Hepatic stellate cell (primary cell): Measurements from ENCODE around the gene TMEM88.
"Not testable (repeated sequence)": the region's sequence is repeated elsewhere in the genome, so short reads cannot be mapped to it uniquely, and the experiment has no call there.

Experiments used
- DNase-seq: peaks from one replicate; pipeline ENCODE4 v3.0.0; 2011; ENCODE audit warnings: low spot score

TMEM88 gene

DNA sequence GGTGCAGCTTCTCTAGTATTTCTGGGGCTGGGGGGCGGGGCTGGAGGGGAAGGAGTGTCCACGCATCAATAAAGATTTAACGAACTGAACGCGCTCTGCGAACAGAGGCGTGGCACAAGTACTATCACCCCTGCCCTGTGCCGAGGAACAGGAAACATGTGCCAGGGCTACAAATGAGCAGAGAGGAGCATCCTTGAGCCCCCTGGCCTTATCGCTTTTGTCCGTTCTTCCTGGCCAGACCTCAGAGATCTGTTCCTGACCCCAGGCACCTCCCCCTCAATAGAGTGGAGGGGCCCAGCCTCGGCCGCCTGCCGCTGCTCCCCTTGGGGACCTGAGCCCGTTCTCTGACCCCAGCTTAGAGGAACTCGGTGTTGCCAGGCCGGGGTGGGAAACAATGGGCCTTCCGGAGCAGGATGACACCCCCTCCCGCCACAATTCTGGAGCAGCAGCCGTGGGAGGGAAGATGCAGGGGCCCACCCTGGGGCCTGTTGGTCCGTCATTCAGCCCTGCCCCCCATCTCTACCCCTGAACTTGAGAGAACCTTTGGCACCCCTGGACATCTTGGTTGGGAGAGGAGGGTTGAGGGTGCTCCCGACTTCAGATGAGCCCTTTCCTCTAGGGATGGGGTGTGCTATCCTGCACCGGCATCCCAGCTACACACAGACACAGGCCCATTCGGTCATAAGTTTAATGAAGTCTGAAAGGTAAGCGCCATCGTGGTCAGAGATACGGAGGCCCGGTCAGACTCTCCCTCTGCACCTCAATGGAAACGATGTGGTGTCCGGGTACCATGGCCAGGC is 1.3 kb downstream of the TMEM88 start:
- no peak for DNase-seq

DNA sequence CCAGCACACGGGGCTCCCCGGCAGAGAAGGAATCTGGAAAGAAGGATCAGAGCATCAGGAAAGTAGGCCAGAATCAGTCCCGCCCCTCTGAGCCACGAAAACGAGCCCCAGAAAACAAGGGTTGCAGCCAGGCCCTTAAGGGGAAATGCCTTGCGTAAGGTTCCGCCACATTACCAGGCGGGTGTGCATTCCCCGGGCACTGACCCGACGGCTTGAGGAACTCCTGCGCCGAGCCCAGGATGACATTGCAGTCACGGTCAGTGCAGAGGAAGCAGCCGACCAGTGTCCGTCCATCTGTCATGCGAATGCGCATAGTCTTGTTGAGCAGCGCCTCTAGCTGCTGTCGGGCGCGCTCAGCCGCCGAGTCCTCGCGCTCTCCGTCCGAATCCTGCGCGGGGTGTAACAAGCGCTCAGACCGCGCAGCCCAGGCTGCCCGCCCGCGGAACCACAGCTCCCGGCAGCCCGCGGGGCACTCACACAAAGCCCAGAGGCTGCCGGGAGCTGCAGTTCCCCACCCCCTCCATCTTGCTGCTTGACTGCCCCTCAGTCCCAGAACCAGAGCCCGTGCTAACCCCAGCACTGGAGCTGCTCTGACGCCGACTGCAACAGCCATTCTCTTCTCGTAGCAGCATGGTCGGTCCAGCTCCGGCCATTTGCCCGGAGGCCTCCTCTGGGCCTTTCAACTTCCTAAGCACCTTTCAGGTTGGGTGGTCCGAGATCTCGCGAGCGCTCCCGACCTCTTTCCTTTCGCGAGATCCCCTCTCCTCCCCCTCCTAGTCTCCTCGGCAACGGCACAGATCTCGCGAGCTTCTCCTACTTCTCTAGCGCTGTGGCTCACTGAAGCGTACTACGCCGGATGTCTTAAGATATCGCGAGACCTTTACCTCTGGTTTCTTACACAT is 2.2 kb downstream of the TMEM88 start, which contains the start of gene NAA38:
Gene NAA38, minus strand, starts transcription at position 749 of the 902 bp plus-strand sequence. Its CDS starts 96 bp downstream, at position 653.
- DNase-seq, result peak; percentile 95

DNA sequence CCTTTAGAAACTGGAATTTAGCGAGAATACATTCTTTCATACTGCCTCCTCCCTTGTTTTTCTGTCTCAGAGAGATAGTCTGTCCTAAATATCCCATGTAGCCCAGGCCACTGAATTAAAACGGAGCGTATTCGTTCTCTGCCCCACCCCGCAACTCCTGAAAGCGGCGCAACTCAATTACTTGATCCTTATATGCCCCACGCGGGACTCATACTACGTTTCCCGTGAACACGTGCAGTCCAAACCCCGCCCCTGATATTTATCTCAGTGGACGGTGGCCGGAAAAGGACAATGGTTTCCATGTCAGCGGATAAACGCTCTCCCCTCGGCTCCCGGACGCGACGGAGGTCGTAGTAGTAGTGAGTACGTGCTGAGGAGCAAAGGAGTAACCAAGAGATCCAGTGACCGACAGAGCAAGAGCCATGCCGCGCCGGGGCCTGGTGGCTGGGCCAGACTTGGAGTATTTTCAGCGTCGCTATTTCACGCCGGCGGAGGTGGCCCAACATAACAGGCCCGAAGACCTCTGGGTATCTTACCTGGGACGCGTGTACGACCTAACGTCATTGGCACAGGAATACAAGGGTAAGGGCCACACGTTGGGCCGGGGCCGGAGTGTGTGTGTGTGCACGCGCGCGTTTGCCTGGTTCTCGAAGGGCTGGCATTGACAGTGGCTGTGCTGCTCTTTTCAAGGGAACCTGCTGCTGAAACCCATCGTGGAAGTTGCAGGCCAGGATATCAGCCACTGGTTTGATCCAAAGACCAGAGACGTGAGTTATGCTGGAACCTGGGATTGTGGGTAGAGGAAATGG is 3.1 kb downstream of the TMEM88 start, which contains the start of gene CYB5D1:
Gene CYB5D1, plus strand, starts transcription at position 291 of the 809 bp plus-strand sequence. Its CDS starts 132 bp downstream, at position 423.
- DNase-seq, result peak; percentile 75

DNA sequence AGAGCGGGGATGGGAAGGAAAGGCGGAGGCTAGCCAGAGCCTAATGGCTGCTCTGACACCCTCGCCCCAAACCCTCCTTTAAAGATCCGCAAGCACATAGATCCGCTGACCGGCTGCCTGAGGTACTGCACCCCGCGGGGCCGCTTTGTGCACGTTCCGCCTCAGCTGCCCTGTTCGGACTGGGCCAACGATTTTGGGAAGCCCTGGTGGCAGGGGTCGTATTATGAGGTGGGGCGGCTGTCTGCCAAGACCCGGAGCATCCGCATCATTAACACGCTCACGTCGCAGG is 3.6 kb downstream of the TMEM88 start:
- no peak for DNase-seq

DNA sequence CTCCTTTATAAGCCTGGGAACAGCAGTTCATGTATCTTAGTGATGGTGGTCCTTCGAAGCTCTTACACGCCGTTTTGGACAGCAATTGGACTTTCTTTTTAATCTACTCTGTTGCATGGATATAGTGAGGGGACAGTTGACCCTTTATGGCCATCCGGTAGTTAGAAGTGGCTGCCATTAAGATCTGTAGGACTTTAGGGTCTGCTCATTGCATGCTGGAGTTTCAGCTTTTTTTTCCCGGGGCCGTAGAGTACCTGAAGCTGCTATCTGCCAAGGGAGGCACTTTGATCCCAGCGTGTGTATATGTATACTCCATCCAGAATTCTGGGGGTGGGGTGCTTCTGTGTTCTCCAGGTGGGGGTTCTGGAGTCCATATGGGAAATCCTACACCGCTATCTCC is 4.2 kb downstream of the TMEM88 start:
- no peak for DNase-seq

DNA sequence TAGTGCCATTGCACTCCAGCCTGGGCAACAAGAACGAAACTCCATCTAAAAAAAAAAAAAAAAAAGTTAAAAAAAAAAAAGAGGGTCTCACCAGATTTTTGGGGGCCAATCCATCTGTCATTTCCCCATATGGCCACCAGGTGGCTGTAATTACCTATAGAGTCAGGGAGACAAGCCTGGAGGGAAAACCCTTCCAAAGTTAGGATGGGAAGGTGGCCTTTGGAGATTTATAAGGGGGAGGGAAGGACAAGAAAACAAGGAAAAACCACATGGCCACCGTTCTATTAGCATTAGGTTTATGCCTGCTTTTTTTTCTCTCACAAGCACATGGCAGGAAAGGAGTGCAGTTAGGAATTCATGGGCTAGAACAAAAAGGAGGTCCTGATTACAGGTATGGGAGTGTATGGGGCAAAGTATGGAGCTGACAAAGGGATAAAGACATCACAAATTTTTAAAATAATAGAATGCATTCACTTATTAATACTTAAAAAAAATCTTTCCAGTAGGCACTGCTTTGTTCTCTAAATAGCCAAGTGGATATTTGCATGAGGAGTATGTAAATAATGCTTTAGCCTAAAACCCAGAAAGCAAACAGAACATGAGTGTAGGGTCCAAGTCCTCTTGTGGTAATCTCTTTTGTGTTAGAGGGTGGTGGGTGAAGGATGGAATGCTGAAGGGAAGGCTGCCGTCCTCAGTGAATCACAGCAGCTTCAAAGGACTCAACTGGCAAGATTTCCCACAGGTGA is 8.0 kb downstream of the TMEM88 start:
- peak; percentile 55 for DNase-seq

DNA sequence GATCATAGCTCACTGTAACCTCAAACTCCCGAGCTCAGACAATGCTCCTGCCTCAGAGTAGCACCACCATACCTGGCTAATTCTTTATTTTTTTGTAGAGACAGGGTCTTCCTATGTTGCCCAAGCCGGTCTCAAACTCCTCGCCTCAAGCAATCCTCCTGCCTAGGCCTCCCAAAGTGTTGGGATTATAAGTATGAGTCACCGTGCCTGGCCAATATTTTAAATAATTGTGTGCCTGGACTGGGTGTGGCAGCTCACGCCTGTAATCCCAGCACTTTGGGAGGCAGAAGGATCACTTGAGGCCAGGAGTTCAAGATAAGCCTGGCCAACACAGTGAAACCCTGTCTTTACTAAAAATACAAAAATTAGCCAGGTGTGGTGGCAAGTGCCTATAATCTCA is 9.5 kb downstream of the TMEM88 start:
- DNase-seq, result not testable (repeated sequence)

DNA sequence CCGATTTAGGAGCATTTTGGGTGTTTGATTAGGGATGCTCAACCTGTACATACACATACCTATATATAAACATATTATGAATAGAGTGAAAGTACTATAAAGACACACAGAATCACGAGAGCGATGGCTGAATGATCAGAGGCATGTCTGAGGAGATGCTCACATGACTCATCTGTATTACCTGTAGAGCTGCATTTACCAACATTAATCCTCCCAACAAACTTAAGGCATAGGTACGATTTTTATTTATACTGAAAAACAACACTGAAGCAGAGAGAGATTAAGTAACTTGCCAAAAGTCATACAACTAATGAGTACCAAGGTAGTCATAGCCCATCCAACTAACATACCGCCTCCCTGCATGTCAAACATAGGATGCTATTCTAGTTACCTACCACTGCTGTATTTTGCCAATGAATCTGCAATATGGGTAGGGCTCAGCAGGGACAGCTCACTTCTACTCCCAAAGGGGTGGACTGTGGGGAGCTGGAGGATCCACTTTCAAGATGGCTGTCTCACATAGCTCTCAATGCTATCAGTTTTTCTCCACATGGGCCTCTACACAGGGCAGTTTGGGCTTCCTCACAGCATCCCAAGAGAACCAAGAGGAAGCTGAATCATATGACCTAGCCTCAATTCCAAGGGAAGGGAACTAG is 10.3 kb downstream of the TMEM88 start:
- no peak for DNase-seq

DNA sequence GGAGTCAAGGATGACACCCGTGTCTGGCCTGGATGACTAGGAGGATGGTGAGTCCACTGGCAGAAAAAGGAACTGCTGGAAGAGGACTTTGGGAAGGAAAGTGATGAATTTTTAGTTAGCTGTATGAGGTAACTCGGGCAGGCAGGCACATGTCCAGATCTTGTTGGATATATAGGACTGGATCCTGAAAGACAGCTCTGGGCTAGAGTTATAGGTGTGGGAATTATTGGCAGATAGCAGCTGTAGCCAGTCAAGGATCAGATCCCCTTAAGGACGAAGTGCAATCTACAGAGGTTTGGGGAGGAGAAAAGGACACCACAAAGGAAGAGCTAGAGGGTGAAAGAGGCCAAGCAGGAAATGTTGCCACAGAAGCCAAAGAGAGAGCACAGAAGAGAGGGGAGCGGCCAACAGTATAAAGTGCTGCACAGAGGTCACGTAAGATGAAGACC is 13.0 kb downstream of the TMEM88 start:
- DNase-seq, result no peak

DNA sequence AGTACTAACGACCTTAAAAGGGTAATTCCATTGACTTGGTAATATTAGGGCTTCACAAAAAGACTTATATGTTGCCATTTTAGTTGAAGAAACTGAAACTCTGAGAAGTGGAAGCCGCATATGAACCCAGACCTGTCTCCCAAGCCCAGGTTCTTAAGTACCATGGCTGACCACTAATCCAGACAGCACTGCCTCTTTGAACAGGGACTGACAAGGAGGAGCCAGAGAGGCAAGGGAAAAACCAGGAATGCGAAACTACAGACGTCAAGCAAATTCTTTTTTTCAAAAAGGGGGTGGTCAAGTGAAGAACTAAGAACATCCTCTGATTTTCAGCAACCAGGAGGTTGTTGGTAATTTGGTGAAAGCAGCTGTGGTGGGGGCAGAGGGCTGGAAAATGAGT is 18.2 kb downstream of the TMEM88 start:
- no peak for DNase-seq

DNA sequence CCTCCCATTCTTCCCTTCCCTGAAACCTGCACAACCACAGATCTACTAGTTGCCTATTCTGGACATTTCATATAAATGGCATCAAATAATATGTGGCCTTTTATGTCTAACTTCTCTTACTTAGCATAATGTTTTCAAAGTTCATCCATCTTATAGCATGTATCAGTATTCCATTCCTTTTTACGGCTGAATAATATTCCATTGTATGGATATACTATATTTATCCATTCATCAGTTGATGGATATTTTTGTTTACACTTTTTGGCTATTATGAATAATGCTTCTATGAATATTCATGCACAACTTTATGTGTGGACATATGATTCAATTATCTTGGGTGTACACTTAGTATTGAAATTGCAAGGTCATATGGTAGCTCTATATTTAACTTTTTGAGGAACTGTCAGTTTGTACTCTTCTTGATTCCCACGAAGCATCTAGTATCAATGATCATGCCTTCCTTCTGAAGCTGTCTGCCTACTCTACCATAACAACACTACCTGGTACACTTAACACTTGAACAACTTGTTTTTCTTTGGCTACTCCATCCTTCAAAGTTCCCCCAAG is 21.0 kb downstream of the TMEM88 start:
- DNase-seq, result no peak

DNA sequence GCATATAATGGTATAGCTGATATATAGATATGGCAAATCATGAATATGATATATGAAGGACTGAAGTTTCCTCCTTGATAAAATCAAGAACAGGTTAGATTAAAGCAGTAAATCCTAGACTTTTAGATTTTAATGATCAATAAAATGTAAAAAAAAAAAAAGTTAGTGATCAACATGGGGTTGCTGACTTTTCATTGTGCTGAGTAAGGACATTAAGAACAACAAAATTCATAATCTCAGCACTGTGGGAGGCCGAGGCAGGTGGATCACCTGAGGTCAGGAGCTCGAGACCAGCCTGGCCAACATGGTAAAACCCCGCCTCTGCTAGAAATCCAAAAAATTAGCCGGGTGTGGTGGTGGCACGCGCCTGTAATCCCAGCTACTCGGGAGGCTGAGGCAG is 23.4 kb downstream of the TMEM88 start:
- no peak for DNase-seq

DNA sequence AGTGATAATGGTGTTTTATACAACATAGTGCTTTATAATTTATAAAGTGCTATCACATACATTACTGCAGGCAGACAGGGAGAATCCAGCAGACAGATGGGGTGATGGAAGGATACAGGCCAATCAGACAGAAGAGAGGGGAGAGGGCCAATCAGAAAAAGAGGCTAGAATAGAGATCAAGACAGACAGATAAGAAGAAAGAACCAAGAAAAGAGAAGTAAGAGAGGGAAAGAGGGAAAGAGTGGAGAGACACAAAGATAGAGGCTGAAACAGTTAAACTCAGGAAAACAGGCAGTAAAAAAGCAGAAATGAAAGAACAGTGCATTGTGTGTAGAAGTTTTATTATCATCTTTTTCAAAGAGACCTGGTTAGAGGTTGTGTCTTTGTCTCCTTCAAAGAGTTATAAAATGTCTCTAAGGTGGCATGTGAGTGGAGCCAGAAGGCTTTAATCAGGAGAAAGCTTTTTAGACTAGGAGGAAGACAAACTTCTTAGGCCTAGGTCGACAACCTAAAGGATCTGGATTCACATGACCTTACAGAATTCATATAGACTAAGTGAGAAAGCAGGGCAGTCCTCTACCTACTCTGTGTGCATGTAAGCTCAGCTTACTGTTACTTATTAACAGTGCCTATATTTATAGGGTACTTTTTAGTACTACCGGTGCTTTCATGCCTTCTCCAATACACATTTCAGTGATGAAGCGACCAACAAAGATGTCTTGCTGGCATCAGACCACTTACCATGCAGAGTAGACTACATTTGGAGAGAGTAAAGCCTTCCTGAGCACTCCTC is 25.4 kb downstream of the TMEM88 start:
- DNase-seq, result no peak

DNA sequence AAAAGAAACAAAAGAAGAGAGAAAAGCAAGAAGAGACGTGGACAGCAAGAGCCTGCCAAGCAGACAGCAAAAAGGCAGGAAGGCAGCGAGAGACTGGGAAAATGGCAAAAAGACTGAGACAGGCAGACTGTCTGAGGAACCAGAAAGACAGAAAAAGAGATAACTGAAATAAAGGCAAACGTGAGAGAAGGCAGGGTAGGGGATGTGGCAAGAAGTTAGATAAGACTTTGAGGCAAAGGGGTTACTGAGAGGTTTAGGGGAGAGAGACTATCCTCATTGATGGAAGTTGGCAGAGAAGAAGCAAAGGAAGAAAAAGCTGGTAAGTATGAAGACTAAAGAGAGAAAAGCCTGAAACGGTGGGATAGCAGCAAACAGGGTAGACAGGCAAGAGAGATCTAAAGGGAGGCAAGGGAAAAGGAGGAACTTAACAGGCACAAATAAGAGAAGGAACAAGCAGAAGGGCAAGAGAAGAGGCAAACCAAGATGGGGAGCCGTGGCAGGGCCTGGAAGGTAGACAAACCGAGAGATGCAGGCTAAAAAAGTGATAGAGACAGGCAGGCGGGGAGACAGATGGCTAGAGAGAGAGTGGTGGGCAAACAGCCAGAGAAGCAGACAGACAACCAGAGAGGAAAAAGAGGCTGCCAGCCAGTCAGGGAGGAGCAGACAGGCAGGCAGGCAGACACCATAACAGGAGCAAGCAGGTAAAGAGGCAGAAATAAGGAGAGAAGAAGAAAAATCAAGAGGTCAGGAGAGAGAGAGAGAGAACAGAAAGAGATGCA is 26.6 kb downstream of the TMEM88 start:
- no peak for DNase-seq

DNA sequence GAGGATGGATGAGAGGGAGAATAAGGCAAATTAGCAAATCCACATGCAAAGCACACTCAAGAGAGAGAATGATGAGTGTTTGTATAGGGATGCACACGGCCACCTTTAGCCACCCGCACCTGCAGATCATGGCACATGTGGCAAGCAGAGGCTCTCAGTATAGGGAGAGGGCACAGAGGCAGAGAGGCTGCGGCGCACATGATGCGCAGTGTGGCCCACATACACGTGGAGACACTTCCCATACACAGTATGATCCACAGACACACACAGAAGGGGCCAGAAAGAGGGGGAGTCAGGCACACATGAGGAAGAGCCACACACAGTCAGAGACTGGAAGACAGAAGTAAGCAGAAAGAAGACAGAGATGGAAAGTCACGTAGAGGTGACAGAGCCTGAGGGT is 27.2 kb downstream of the TMEM88 start:
- no peak for DNase-seq

DNA sequence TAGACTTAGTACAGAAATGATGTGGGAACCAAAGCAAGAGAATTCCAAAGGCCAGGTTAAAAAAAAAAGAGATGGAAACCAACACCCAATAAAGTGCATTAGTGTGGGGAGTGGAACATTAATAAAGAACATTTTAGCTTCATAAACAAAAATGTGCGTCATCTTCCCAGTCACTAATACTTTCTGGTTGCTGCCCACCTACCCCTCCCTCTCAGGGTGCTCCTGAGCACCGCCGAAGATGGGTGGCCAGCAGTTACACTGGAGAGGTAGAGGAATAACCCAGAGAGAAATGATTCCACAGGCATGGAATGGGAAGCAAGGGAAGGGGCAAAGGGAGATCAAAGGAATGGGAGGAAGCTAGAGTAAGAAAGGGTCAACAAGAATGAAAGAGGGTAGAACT is 27.8 kb downstream of the TMEM88 start:
- no peak for DNase-seq

DNA sequence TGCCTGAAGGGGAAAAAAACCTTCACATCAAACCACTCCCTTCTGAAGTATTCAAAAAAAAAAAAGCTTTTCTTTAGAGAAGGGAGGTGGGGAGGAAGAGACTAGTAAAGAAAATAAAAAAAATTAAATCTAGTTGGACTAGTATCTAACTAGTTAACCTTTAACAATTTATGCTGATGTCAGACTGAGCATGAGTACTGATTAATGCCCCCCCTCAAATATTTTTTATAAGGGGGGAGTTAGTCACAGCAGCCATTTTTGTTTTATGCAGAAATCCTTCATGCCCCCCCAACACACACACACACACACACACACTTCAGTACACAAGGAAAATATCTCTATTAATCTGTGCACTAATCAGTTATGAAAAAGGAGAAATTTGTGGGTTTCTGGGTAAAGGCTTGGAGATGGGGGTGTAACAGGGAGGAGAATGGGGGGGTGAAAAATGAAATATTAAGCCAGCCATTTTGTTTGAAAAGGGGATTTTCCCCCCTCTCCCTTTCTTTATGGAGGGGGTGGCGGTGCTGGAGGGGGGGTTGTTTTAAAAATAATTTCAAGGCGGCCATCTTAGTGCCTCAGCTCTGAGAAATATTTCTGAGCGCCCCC is 29.0 kb downstream of the TMEM88 start:
- peak; percentile 39 for DNase-seq

DNA sequence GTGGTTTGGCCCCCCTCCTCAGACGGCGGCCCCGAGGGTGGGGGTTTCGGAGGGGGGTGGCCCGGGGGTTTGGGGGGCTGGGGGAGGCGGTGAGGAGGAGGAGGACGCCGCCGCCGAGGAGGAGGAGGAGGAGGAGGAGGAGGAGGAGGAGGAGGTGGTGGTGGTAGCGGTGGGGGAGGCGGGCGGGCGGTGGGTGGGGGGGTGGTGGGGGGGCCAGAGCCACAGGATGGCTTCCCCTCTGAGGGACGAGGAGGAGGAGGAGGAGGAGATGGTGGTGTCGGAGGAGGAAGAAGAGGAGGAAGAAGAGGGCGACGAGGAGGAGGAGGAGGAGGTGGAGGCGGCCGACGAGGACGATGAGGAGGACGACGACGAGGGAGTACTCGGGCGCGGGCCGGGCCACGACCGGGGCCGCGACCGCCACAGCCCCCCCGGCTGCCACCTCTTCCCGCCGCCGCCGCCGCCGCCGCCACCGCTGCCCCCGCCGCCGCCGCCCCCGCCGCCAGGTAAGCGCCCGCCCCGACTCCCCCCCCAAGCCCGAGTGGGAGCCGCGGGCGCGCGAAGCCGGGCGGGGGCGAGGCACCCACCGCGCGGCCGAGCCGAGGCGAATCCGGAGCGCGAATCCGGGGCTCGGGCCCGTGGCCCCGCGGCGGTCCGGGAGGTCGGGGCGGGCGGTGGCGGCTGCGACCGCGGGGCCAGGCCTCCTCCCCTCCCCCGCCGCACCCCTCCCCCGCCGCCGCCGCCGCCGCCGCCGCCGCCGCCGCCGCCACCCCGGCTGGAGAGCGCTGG is 29.9 kb downstream of the TMEM88 start:
- peak; percentile 28 for DNase-seq
